Liver (tissue), 9 donors: ENCODE data around the gene STIM1. TPM values are rescaled to one million over a fixed set of nuclear protein-coding genes. Genes with fewer than 3 reads are reported as not detected.

Source experiments
- DNase-seq: peaks from one replicate; pipeline ENCODE4 v3.0.0-alpha.2; 2017; ENCODE audit warnings: low spot score
- H3K27ac ChIP-seq, 2 donors: one replicate each; pipeline ENCODE4 v1.7.0; 2013; ENCODE audit warnings: inconsistent platforms in 2 of 2, low read length in 2 of 2, control low read depth in 1 of 2, low read depth in 1 of 2, mild to moderate bottlenecking in 1 of 2
- H3K27me3 ChIP-seq, 4 donors: one replicate each; pipeline versions ENCODE4 v1.6.1 to v1.7.0; 2013; ENCODE audit warnings: low read length in 3 of 4, inconsistent platforms in 1 of 4, mild to moderate bottlenecking in 1 of 4, moderate library complexity in 1 of 4; ENCODE audit not compliant: control insufficient read depth in 4 of 4, insufficient read depth in 4 of 4
- H3K36me3 ChIP-seq, 4 donors: one replicate each; pipeline versions ENCODE4 v1.6.1 to v1.7.0; 2013; ENCODE audit warnings: low read length in 3 of 4, mild to moderate bottlenecking in 3 of 4, low read depth in 1 of 4, moderate library complexity in 1 of 4; ENCODE audit not compliant: control insufficient read depth in 4 of 4, insufficient read depth in 3 of 4
- H3K4me1 ChIP-seq, 4 donors: one replicate each; pipeline versions ENCODE4 v1.6.1 to v1.7.0; 2013; ENCODE audit warnings: low read length in 3 of 4, mild to moderate bottlenecking in 3 of 4, moderate library complexity in 1 of 4; ENCODE audit not compliant: control insufficient read depth in 4 of 4, insufficient read depth in 4 of 4
- H3K4me3 ChIP-seq, 3 donors: one replicate each; pipeline versions ENCODE4 v1.6.1 to v1.7.0; 2013; ENCODE audit warnings: low read length in 3 of 3, control low read depth in 1 of 3, low read depth in 1 of 3, mild to moderate bottlenecking in 1 of 3
- H3K9ac ChIP-seq, 2 donors: one replicate each; pipeline ENCODE4 v1.7.0; 2013; ENCODE audit warnings: low read length in 2 of 2, mild to moderate bottlenecking in 2 of 2, moderate library complexity in 2 of 2, control low read depth in 1 of 2, low read depth in 1 of 2
- H3K9me3 ChIP-seq, 4 donors: one replicate each; pipeline versions ENCODE4 v1.6.1 to v1.7.0; 2013; ENCODE audit warnings: low read length in 3 of 4; ENCODE audit not compliant: control insufficient read depth in 4 of 4
- ATF3 ChIP-seq: IDR thresholded peaks from 2 replicates; pipeline ENCODE4 v1.6.1; 2016; ENCODE audit warnings: antibody characterized with exemption
- FOXA1 ChIP-seq: IDR thresholded peaks from 2 replicates; pipeline ENCODE4 v1.6.1; 2016; ENCODE audit warnings: antibody characterized with exemption
- GABPA ChIP-seq, 2 donors: IDR thresholded peaks in 1 of 2; conservative IDR thresholded peaks in 1 of 2; 2 replicates each; pipeline ENCODE4 v1.6.1; 2016; ENCODE audit warnings: antibody characterized with exemption in 2 of 2, mild to moderate bottlenecking in 1 of 2, moderate library complexity in 1 of 2
- HNF4A ChIP-seq, 2 donors: conservative IDR thresholded peaks; 2 replicates each; pipeline ENCODE4 v1.6.1; 2016; ENCODE audit warnings: antibody characterized with exemption in 2 of 2, mild to moderate bottlenecking in 2 of 2
- HNF4G ChIP-seq: IDR thresholded peaks from 2 replicates; pipeline ENCODE4 v1.6.1; 2016; ENCODE audit warnings: antibody characterized with exemption
- MAX ChIP-seq: IDR thresholded peaks from 2 replicates; pipeline ENCODE4 v1.6.1; 2016; ENCODE audit warnings: antibody characterized with exemption
- NR2F2 ChIP-seq: IDR thresholded peaks from 2 replicates; pipeline ENCODE4 v1.6.1; 2016; ENCODE audit warnings: antibody characterized with exemption
- RAD21 ChIP-seq, 2 donors: IDR thresholded peaks; 2 replicates each; pipeline ENCODE4 v1.6.1; 2016; ENCODE audit warnings: antibody characterized with exemption in 2 of 2, mild to moderate bottlenecking in 2 of 2
- REST ChIP-seq: IDR thresholded peaks from 2 replicates; pipeline ENCODE4 v1.6.1; 2016; ENCODE audit warnings: antibody characterized with exemption, mild to moderate bottlenecking
- RXRA ChIP-seq, 2 donors: IDR thresholded peaks; 2 replicates each; pipeline ENCODE4 v1.6.1; 2017 to 2018; ENCODE audit warnings: antibody characterized with exemption in 2 of 2, mild to moderate bottlenecking in 1 of 2
- SP1 ChIP-seq: IDR thresholded peaks from 2 replicates; pipeline ENCODE4 v1.6.1; 2018; ENCODE audit warnings: antibody characterized with exemption, mild to moderate bottlenecking
- TAF1 ChIP-seq: conservative IDR thresholded peaks from 2 replicates; pipeline ENCODE4 v1.6.1; 2016; ENCODE audit warnings: antibody characterized with exemption, mild to moderate bottlenecking
- ZBTB33 ChIP-seq: IDR thresholded peaks from 2 replicates; pipeline ENCODE4 v1.6.1; 2016; ENCODE audit warnings: antibody characterized with exemption
- WGBS: extraction: QIAGEN DNeasy Blood & Tissue Kit; methylation state at CpG from one replicate; pipeline ENCODE4 v1.1.7; 2013; 5-methylcytosine and 5-hydroxymethylcytosine counted together
- polyA plus RNA-seq, 2 donors: library from polyadenylated mRNA; stranded (reverse) in 1 of 2; unstranded in 1 of 2; fragments of 200-250 nt in 1 of 2; fragments of >200 nt in 1 of 2; fragmentation: Nextera tagmentation in 1 of 2; extraction: Ambion mirVana in 1 of 2; gene quantifications; one replicate each; pipeline versions ENCODE4 v1.2.1 to v1.2.3, GENCODE V29; 2013 to 2015
- total RNA-seq, 2 donors: library from RNA; depleted of rRNA; stranded (reverse); fragments of >200 nt; gene quantifications; one replicate each; pipeline ENCODE4 v1.2.3, GENCODE V29; 2014
- TF ChIP-seq, protein P1 (sequence below): fragments of 150-350 bp; IDR thresholded peaks from 2 replicates; pipeline ENCODE4 v1.5.1; 2017; ENCODE audit warnings: improper control_type of control experiment, low read depth, low read length; ENCODE audit not compliant: missing input control
- donor health status: healthy.
- donor health status: healthy.
- donor health status: healthy.
- donor health status: healthy.
- donor health status: healthy.

The STIM1 gene
- total and polyA plus RNA-seq, 4 donors: 19.7 to 42.9 (median 25.1) TPM

DNA sequence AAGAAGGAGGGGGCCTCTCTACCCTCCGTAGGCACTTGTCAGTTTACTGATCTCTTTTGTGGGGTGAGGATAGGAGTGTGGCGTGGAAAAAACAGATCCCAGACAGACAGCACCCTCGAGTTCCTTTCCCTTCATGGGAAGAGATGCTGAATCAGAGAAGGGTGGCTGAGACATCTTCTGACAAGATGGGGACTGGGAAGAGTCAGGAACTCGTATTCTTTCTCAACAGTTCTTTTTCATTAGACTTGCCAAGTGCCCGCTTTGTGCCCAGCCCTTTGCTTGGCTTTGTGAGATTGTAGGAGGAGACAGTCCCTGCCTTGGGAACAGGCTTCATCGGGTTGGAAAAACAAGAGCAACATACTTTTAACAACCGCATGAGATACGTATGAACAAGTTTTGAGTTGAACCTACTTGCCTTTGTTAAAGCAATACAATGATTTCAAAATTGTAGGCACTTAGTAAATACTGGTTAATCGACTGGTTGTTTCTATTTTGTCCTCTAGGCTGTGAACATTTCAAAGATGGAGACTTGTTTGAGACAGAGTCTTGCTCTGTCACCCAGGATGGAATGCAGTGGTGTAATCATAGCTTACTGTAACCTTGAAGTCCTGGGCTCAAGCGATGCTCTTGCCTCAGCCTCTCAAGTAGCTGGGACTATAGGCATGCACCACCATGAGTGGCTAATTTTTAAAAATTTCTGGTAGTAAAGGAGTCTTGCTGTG is 240.2 kb downstream of the STIM1 start:
- Histone ChIP-seq H3K36me3 (peaks cover 0 to 9% (median 5%) of the 10 kb centered on the region in 4 donors), H3K27ac (peak overlapping the region; percentile 84 to 89), H3K9ac (peak overlapping the region; percentile 49 to 97), H3K9me3 (no peaks in the 10 kb centered on the region), H3K4me3 (peak overlapping the region; percentile 78 to 97 (median 87)), H3K27me3 (no peaks in the 10 kb centered on the region), H3K4me1 (peaks cover 0 to 20% (median 7%) of the 10 kb centered on the region in 4 donors)
- no peak for DNase-seq
- no peak for TF ChIP-seq FOXA1
- no peak for TF ChIP-seq HNF4A (conservative IDR thresholded peaks at IDR 0.05)
- TF ChIP-seq NR2F2: no peak
- no peak for TF ChIP-seq HNF4G
- TF ChIP-seq REST: no peak
- TF ChIP-seq ZBTB33: no peak
- no peak for TF ChIP-seq RAD21 (IDR thresholded peaks at IDR 0.05)
- TF ChIP-seq, protein P1, sequence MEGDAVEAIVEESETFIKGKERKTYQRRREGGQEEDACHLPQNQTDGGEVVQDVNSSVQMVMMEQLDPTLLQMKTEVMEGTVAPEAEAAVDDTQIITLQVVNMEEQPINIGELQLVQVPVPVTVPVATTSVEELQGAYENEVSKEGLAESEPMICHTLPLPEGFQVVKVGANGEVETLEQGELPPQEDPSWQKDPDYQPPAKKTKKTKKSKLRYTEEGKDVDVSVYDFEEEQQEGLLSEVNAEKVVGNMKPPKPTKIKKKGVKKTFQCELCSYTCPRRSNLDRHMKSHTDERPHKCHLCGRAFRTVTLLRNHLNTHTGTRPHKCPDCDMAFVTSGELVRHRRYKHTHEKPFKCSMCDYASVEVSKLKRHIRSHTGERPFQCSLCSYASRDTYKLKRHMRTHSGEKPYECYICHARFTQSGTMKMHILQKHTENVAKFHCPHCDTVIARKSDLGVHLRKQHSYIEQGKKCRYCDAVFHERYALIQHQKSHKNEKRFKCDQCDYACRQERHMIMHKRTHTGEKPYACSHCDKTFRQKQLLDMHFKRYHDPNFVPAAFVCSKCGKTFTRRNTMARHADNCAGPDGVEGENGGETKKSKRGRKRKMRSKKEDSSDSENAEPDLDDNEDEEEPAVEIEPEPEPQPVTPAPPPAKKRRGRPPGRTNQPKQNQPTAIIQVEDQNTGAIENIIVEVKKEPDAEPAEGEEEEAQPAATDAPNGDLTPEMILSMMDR: no peak
- no peak for TF ChIP-seq TAF1
- no peak for TF ChIP-seq ATF3
- no peak for TF ChIP-seq MAX
- TF ChIP-seq RXRA (IDR thresholded peaks at IDR 0.05): no peak
- no peak for TF ChIP-seq GABPA (IDR thresholded peaks at IDR 0.05 in 1 of 2, conservative IDR thresholded peaks at IDR 0.05 in 1 of 2)
- TF ChIP-seq SP1: no peak
- 25% methylated on average over 10 of the region's 10 CpGs for WGBS
